Measurements from ENCODE around the gene TNS4.

Gene TNS4

DNA sequence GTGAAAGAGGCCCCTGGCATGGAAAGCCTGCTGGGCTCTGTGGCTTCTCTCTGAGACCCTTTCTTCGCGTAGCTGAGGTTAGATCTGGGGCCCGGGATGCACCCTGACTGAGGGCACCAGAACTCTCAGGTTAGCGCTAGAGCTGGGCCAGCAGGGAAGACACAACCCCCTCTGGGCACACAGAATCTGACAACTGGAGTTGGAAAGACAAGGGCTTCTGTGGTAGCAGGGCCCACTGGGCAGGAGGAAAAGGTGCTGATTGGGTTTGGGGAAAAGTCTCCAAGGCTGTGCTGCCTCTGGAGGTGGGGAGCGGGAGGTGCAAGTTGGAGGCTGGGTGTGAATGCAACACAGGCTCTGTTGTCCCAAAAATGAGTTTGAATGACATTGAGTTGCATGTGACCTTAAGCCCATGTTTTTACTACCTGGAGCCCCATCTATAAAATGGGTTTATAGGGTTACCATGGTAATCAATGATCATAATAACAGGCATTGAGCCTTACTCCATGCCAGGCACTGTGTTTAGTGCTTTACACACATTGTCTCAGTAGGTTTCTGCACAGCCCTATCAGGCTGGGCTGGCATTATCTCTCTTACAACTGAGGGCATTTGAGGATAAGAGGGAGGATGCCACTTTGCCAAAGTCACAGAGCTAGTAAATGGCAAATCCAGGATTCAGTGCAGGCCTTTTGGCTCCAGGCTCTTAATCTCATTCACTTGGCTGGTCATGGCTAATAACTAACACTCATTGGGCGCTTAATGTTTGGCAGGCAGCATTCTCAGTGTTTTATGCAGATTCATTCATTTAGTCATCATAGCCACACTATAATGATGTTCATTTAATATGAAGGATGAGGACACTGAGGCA lies 67.6 kb downstream of the TNS4 start:
- no peak for DNase-seq

DNA sequence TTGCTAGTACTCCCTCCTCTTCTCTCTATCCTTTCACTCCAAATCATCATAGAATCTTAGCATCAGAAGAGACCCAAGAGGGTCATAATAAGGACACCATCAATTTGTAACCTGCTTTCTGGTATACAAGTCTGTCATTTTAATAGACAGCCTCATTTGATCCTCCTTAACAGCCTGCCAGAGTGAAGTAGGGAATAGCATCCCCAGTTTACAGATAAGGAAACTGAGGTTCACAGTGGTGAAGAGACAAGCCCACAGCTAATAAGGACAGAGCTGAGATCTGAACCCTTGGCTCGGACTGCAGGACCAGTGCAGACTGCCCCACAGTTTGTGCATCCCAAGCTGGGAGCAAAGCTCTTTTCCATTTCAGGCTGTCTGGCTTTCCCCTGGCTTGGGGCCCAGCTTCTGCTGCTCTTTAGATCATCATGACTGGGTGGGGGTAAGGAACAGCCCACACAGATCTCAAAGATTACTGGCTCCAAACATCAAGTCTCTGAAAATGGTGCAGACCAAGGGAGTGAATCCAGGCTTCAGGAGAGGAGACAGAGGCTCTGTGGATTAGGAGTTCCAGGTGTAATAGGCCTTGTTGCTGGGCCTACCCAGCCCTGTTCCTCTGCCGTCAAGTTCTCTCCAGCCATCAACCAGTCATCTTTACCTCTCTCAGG lies 68.4 kb downstream of the TNS4 start:
- DNase-seq, result no peak

DNA sequence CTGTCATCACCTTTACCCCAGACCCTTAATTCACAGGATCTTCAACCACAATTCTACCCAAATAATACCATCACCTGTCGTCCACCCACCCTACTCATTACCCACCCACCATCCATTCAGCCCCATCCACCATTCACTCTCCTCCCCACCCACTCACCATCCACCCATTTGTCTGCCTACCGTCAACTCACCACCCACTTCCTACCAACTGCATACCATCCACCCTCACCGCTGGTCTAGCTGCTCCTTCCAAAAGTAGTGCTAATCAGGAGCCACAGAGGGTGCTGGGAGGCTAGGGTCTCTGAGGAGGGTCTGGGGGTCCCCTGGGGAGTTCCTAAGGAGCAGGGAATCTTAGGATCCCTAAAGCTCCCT lies 70.2 kb downstream of the TNS4 start:
- no peak for DNase-seq

DNA sequence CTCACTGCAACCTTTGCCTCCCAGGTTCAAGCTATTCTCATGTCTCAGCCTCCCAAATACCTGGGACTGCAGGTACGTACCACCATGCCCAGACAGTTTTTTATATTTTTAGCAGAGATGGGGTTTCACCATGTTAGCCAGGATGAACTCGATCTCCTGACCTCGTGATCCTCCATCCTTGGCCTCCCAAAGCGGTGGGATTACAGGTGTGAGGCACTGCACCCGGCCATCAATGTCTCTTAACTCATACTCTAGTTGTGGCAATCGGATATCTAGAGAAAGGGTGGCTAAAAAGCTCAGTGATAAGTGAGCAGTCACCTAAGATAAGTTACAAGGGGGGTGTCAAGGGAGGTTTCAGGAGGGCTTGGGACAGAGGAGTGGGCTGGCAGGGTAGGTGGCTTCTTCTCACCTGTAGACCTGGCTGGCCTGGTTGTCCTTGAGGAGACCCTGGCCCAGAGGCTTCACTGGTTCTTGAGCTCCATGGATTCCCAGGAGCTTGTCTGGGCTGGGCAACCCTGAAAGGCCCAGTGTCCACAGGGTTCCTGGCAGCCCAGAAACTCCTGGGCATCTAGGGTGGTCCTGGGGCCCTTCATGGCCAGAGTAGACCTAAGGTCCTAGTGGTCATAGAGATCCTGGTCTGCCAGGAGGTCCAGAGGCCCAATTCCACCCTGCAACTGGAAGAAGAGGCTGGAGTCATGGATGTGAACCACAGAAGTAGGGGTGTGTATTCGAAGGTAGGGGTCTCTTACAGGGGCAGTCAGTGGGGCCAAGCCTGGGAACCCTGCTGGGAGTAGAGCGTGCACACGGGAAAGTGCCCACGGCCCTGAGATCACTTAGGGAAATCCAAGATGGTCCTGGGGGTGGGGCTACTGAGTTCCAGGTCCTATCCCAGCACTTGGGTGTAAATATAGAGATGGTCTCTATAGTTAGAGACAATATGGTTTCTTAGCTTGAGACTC lies 70.9 kb downstream of the TNS4 start:
- no peak for DNase-seq

DNA sequence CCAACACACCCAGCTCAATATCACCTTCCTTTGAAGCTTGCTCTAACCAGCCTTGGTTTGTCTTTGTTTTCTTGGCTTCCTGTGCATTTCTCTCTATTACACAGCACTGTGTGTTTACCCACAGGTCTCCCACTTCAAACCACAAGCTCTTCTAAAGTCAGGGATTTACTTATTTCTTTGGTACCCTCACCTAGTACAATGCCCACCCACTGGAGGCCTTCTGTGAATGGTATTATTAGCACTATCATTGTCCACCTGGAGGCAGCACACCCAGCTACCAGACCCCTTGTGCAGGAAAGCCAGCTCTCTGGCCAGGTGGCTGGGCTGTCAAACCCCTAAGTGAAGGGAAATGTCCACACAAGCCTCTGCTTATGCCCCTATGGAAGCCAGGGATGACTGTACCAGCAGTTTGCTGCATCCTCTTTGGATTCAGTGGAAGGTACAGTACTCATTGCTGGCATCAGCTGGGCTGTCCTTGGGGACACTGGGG lies 74.4 kb downstream of the TNS4 start:
- DNase-seq, result peak; percentile 29

Measured in central memory CD4-positive, alpha-beta T cell (primary cell).